SK-N-SH (cell line): Measurements from ENCODE around the gene TACC2. TPM values are rescaled to one million over a fixed set of nuclear protein-coding genes. Genes with fewer than 3 reads are reported as not detected.

Source experiments
- EP300 ChIP-seq, 2 experiments: IDR thresholded peaks; 2 replicates each; pipeline versions ENCODE4 v1.4.0 to v1.6.1; 2012; ENCODE audit warnings: borderline replicate concordance in 1 of 2, low read depth in 1 of 2, low read length in 1 of 2
- EZH2phosphoT487 ChIP-seq: fragments of 200-600 bp; sonication (generic); IDR thresholded peaks from 2 replicates; pipeline ENCODE4 v1.6.1; 2017; ENCODE audit warnings: low read depth, mixed run types, mild to moderate bottlenecking, antibody characterized with exemption, moderate library complexity, borderline replicate concordance
- FOXJ3 ChIP-seq: sonication (generic); formaldehyde crosslinking; IDR thresholded peaks from 2 replicates; pipeline ENCODE4 v1.5.1; 2020; ENCODE audit warnings: mild to moderate bottlenecking, missing genetic modification reagents
- GATA2 ChIP-seq: sonication (generic); formaldehyde crosslinking; IDR thresholded peaks from 2 replicates; pipeline ENCODE4 v1.5.0; 2020; ENCODE audit warnings: mild to moderate bottlenecking, missing genetic modification reagents
- NFIC ChIP-seq: IDR thresholded peaks from 2 replicates; pipeline ENCODE4 v1.4.0; 2012; ENCODE audit warnings: borderline replicate concordance
- POLR2AphosphoS5 ChIP-seq: IDR thresholded peaks from 2 replicates; pipeline ENCODE4 v1.6.1; 2012; ENCODE audit warnings: low read depth, low read length
- RAD21 ChIP-seq: IDR thresholded peaks from 2 replicates; pipeline ENCODE4 v1.6.1; 2012; ENCODE audit warnings: mild to moderate bottlenecking, low read length
- RXRA ChIP-seq: IDR thresholded peaks from 2 replicates; pipeline ENCODE4 v1.4.0; 2012; ENCODE audit warnings: low read depth, mild to moderate bottlenecking, borderline replicate concordance
- SMC3 ChIP-seq: IDR thresholded peaks from 2 replicates; pipeline ENCODE4 v1.6.1; 2012; ENCODE audit warnings: low read depth, low read length, improper control_type of control experiment
- TAF1 ChIP-seq: IDR thresholded peaks from 2 replicates; pipeline ENCODE4 v1.6.1; 2012; ENCODE audit warnings: low read depth, mild to moderate bottlenecking, low read length, moderate library complexity, borderline replicate concordance
- YY1 ChIP-seq: IDR thresholded peaks from 2 replicates; pipeline ENCODE4 v1.4.0; 2012; ENCODE audit warnings: low read depth, mild to moderate bottlenecking
- polyA plus RNA-seq, 3 experiments: library from polyadenylated mRNA; depleted of rRNA; stranded (reverse); fragments of >200 nt; gene quantifications; 2 replicates each; pipeline ENCODE4 v1.2.3, GENCODE V29; 2012
- TF ChIP-seq, protein P1 (sequence below): IDR thresholded peaks from 2 replicates; pipeline ENCODE4 v1.6.1; 2012; ENCODE audit warnings: mild to moderate bottlenecking, low read depth, low read length, moderate library complexity
- TF ChIP-seq, protein P2 (sequence below): IDR thresholded peaks from 2 replicates; pipeline ENCODE4 v1.4.0; 2012; ENCODE audit warnings: low read depth, borderline replicate concordance
- TF ChIP-seq, protein P3 (sequence below): IDR thresholded peaks from 2 replicates; pipeline ENCODE4 v1.4.0; 2012; ENCODE audit warnings: low read depth, borderline replicate concordance

The TACC2 gene
- polyA plus RNA-seq, 1 of the 3 experiments (the other 2 are of a cell fraction) = 8.8 TPM

DNA sequence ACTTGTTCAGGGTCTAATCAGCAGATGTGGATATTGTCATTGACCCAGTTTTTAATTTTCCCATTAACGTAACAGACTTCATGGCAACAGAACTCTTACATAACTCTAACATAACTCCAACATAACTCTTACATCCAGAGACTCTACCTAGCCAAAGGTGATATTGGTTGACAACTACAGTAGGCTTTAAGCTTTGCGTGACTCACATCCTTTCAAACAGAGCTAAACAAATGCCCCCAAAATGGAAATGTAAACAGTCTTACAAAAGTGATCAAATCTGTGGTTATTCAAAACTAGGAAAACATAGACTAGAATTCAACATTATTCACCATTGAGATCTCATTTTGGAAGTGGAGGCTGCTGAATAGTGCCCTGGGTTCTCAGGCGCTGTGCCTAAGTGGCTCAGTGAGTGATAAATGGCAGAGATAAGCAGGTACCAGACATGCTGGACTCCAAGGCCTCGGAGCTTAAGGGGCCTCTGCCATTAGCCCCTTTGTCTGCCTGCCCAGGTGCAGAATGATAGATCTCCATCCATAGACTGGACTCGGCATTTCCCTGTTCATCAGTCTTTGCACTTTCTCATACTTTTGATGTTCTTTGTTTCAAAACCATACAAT is 247.8 kb downstream of the TACC2 start (continued):
- TF ChIP-seq, protein P1, sequence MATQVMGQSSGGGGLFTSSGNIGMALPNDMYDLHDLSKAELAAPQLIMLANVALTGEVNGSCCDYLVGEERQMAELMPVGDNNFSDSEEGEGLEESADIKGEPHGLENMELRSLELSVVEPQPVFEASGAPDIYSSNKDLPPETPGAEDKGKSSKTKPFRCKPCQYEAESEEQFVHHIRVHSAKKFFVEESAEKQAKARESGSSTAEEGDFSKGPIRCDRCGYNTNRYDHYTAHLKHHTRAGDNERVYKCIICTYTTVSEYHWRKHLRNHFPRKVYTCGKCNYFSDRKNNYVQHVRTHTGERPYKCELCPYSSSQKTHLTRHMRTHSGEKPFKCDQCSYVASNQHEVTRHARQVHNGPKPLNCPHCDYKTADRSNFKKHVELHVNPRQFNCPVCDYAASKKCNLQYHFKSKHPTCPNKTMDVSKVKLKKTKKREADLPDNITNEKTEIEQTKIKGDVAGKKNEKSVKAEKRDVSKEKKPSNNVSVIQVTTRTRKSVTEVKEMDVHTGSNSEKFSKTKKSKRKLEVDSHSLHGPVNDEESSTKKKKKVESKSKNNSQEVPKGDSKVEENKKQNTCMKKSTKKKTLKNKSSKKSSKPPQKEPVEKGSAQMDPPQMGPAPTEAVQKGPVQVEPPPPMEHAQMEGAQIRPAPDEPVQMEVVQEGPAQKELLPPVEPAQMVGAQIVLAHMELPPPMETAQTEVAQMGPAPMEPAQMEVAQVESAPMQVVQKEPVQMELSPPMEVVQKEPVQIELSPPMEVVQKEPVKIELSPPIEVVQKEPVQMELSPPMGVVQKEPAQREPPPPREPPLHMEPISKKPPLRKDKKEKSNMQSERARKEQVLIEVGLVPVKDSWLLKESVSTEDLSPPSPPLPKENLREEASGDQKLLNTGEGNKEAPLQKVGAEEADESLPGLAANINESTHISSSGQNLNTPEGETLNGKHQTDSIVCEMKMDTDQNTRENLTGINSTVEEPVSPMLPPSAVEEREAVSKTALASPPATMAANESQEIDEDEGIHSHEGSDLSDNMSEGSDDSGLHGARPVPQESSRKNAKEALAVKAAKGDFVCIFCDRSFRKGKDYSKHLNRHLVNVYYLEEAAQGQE = no peak
- TF ChIP-seq, protein P2, sequence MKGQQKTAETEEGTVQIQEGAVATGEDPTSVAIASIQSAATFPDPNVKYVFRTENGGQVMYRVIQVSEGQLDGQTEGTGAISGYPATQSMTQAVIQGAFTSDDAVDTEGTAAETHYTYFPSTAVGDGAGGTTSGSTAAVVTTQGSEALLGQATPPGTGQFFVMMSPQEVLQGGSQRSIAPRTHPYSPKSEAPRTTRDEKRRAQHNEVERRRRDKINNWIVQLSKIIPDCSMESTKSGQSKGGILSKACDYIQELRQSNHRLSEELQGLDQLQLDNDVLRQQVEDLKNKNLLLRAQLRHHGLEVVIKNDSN = no peak
- TF ChIP-seq SMC3 (peak; percentile 9; the same call in 1 of the 2 replicates), POLR2AphosphoS5 (no peak), TAF1 (no peak), FOXJ3 (CRISPR knock-in tag) (peak; percentile 59), YY1 (no peak), GATA2 (CRISPR knock-in tag) (peak; percentile 95), EP300 (IDR thresholded peaks at IDR 0.05; ENCODE audit: borderline replicate concordance in 1 of 2, low read depth in 1 of 2, low read length in 1 of 2) (peak in 1 of 2 experiments; percentile 88; a peak in 2 of 4 replicates), EZH2phosphoT487 (no peak), NFIC (no peak), RXRA (no peak), RAD21 (peak; percentile 33)
- TF ChIP-seq, protein P3, sequence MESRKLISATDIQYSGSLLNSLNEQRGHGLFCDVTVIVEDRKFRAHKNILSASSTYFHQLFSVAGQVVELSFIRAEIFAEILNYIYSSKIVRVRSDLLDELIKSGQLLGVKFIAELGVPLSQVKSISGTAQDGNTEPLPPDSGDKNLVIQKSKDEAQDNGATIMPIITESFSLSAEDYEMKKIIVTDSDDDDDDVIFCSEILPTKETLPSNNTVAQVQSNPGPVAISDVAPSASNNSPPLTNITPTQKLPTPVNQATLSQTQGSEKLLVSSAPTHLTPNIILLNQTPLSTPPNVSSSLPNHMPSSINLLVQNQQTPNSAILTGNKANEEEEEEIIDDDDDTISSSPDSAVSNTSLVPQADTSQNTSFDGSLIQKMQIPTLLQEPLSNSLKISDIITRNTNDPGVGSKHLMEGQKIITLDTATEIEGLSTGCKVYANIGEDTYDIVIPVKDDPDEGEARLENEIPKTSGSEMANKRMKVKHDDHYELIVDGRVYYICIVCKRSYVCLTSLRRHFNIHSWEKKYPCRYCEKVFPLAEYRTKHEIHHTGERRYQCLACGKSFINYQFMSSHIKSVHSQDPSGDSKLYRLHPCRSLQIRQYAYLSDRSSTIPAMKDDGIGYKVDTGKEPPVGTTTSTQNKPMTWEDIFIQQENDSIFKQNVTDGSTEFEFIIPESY = no peak
